NAMALWA (cell line): ENCODE measurements around the gene TOX3.

ENCODE experiments used
- DNase-seq: peaks from one replicate; pipeline ENCODE4 v3.0.0-alpha.2; 2015; ENCODE audit warnings: low spot score

Gene TOX3

DNA sequence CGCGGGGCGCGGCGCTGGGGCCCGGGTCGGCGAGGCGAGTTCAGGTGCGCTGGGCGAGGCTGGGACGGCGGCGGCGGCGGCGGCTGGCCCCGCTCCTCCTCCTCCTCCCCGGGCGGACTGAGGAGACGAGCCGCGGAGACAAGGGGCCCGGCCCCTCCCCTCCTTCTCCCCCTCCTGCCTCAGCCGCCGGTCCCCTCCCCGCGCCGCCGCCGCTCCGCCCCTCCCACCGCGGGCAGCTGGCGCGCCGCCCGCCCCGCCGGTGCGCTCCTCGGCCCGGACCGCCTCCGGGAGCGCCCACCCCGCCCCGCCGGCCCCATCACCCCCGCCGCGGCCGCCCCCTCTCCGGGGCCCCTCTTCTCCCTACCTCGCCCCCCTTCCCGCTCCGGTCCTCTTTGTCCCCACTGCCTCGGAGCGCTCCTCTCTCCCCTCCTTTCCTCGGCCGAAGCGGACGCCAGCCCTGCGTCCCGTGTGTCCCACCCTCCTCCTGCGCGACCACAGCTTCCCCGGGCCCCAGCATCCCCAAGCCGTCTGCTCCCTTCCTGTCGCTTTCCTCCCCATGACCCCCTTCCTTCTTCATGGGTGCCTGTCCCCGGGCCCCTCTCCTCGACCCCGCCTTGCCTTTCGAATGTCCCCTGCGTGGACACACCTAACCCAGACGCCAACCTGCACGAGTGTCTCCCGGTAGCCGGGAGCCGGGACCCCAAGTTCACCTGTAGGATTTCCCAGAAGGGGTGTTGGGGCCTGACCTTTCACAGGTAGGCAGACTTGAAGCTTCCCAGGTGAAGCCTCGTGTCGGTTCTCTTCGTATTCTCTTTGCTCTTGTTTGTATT lies at the start of gene TOX3:
TSS of gene TOX3 (minus strand) at position 140 of the 830 bp plus-strand sequence. CDS start 420 bp downstream, outside the sequence.
- no peak for DNase-seq

DNA sequence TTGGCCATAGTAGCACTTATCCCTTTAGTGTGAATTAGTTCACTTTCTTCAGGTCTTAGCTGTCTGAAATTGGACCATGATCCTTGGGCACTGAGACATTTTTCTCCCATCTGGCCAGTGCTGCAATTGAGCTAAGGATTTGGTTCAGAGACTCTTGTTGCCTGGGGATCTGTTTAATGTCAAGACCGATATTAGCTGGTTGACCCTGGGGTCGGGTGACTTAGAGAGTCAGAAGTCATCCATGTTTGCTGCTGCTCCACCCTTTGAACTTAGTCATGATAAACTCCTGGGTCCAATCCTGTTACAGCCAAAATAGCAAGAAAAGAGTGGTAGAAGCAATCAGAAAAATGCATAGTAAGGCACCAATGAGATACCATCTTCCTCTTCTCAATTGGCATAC lies 45.8 kb upstream of the TOX3 start:
- no peak for DNase-seq

GRCh38 chr16:52591934-52592592 lies 45.1 kb upstream of the TOX3 start:
- no peak for DNase-seq

DNA sequence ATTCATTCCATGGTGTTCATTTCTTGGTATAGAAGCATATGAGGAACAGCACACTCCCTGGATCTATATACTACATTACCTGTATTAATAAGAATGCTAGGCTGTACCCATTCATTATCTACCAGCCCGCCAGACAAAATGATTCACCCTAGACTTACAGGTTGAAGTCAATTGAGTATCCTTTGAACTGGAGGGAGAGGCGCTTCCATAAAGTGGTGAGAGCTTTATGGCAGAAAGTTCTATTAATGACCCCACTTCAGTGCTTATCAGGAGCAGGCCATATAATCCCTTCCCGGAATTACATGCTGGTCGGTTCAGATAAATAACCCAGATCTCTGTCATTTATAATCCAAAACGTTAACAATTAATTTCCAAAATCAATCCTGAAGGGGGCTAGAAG lies 44.5 kb upstream of the TOX3 start:
- DNase-seq = no peak

DNA sequence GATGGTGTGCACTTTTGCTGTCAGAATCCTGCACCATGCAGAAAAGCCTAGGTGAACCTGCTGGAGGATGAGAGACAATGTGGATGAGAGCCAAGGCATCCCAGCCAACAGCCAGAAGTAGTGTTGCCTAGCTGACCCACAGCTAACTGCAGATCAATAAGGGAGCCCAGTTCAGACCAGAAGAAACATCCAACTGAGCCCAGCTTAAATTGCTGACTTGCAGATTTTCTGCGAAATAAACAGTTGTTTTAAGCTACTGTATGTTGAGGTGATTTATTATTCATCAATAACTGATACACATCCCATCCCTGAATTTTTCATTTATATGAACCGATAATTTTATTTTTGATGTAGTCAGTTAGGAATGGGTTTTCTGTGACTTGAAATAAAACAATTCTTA lies 39.2 kb upstream of the TOX3 start:
- DNase-seq = no peak

DNA sequence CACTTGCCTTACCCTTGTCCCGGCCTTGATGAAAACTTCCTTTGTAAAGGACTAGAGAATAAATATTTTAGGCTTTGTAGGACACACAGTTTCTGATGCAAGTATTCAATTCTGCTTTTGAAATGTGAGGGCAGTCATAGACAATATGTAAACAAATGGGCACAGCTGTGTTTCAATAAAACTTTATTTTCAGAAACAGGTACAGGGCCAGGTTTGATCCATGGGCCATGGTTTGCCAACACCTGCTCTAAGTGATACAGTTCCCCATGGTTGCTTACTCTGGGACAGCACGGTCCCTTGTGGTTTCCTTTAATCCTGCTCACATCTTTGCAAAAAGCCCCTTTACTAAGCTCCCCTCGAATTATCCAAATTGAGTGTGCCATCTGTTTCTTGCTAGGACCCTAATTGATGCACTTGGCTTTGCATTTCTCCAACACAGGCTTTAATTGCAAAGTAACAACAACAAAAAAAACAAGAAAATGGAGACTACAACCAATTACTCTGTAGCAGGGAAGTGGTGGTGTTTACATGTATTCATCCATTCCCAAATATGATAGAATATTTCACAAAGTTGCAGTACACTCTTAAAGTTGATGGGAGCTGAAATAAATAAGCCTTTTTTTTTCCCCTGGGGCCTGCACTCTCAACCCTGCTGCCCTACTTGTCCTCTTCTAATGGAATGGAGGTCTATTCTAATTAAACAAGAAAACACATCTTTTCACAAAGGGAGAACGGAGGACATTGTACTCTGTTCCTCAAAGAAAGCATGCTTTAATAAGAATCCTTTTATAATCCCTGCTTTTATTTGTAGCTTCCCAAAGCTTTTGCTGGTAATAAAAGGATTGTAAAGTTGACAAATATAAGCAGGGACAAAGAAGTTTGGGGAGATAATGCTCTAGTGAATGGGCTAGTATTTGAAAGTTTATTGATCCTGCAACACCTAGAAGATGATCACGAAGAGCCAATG lies 37.7 kb upstream of the TOX3 start:
- DNase-seq = no peak

DNA sequence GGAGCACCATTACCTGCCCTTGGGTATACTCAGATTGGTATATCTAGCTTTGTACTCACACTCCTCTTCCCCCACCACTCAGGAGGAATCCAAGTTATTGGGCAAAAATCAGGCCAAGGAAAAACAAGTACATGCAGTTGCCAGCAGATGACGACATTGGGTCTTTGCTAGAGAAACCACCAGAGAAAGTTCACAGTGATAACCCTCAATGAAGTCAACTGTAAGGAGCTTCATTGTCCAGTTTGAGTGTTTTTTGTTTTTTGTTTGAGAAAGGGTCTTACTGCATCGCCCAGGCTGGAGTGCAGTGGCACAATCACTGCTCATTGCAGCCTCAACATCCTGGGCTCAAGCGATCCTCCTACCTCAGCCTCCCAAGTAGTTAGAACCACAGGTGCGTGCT lies 34.6 kb upstream of the TOX3 start:
- peak; percentile 6 for DNase-seq

DNA sequence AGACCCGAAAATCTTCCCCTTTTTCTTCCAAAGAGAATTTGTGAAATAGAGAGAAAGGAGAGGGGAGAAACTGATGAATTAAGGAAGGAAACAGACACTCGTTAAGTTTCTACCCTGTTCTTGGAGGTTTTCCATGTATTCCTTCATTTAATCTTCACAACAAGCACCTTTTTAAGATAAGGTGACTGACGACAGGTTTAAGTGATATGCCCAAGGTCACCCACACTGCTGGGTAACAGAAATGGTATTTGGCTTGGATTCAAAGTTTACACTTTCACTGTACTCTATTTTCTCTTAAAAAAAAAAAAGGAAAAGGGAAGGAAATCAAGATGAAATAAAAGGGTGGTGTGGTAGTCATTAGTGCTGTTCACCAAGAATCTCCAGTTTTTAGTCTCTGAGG lies 33.5 kb upstream of the TOX3 start:
- no peak for DNase-seq

DNA sequence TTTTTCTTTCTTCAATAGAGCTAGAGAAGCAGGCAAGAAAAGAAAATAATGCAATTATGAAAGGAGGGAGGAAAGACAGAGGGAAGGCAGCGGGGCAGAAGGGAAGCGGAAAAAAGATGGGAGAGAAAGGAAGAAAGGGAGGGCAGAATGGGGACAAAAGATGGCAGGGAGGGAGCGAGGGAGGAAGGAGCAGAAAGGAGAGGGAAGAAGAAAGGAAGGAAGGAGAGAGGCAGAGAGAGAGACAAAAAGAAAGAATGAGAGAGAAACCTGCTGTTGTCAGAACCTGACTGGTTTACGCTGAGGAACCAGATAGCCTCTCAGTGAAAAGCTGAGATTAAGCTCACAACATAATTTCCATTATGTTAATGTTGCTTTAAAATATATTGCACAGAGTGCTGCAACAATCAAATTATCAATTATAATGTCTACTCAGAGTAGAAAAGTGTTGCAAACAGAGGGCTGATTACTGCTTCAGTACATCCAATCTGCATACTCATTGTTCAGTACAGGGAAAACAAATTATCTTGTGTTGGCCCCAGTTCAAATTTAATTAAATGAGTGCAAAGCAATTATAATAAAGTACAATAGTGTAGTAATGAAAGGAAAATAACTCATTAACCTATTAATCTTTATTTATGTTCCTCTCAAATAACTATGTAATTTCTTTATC lies 32.0 kb upstream of the TOX3 start:
- no peak for DNase-seq

DNA sequence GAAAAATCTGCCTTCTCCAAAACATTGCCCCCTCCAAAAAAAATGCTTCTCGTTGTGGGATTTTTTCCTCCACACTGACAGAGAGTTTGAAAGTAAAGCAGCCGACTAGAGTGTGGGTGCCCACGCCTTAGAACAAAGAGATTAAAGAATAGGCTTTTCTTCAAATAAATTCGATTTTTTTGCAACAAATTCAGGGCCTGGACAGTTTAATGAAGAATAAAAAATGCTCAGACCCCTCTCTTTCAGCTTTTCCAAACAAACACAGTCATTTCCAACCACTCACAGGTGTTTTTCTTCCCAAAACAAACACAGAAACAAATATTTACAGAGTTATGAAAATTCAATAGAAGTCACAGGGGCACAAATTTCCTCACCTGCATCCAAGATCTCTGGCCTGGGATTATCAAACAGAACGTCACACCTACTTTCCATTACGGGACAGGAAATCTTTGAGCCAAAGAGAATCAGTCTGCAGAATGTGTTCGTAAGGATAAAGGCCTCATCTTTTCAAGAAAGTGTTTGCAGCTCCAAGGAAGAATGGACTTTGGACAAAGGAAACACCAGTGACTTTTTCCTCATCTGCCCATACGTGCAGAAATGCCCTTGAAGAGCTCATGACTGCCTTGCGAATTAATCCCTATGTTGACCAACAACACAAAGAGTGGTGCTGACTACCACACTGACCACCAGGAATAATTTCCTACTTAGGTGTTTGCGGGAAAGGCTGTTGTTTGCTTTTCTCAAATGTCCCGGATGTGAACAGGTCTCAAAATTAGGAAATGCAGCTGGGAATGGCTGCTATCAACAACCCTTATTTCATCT lies 31.3 kb upstream of the TOX3 start:
- DNase-seq = no peak

DNA sequence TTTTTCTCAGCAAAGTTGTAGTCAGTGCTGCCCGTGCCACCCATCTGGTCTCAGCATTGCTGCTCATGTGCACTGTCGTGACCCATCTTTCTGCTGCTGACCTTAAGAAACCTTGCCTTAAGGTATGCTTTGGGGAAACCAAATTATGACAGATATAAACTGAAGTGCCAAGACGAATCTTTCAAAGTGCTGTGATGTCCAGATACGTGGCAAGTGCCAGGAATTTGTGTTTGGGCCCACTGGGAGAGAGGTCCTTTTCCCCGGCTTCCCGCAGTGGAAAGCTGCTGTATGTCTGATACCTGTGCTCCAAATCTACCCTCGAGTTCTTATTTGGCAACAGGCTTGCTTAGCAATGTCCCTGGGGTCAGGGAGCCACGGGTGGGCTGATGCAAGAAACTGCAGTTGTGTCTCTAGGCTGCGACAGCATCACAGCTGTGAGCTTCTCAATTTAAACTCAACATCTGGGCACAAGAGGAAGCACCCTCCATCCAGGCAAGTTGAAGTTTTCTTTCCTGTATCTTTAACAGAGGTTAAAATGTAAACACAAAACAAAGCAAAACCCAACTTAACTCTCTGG lies 30.3 kb upstream of the TOX3 start:
- DNase-seq = peak; percentile 61

DNA sequence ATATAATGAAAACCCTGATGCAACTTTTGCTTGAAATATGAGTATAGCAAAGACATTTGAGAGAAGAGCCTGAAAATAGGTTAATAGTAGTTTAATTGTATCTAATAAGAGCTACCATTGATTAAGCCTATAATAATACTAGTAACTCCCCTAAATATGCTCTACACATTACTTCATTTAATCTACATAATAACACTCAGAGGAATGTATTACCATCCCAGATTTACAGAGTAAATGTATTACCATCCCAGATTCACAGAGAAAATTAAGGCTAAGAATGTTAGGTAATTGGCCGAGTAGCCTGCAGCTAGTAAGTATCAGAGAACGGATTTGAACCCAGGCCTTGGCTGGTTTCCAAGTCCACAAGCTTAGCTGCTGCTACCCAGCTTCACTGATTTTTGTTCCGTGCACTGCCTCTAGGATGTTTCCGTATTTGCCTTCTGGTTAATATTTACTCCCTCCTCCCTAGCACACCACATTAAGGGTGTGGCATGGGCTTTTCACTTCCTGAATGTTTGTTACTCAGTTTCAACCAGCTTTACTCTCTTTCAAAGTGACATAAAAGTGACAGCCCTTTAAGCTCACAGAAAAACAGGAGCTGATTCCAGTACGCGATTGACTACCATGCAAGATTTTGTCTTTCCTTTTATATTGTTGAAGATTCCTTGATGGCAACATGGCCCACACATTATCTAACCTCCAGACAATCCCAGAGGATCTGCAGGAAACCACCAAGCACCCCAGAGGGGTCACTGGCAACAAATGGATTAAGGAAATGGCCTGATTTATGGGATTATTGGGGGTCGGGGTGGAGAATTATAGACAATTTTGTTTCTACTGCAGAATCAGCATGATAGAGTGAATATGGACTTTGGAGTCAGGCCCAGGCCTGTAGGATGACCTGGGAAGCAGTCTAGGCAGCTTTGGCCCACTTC lies 26.7 kb upstream of the TOX3 start:
- no peak for DNase-seq

DNA sequence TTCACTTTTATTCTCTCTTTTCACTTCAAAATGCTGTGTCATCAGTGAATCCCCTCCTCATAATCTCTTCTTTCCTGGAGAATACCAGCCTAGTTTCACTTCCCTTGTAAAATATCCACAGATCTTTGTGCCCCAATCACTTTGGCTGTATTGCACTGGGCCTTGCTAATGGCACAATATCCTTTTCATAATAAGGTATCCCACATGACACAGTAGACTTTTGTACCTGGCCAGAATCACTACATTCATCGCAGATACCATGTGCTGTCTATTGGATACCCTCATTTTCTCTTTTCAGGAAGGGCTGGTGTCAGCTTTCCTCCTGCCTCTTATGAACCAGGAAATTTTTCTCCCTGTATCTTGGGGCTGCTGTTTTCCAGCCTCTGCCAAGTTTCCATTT lies 25.7 kb upstream of the TOX3 start:
- no peak for DNase-seq

DNA sequence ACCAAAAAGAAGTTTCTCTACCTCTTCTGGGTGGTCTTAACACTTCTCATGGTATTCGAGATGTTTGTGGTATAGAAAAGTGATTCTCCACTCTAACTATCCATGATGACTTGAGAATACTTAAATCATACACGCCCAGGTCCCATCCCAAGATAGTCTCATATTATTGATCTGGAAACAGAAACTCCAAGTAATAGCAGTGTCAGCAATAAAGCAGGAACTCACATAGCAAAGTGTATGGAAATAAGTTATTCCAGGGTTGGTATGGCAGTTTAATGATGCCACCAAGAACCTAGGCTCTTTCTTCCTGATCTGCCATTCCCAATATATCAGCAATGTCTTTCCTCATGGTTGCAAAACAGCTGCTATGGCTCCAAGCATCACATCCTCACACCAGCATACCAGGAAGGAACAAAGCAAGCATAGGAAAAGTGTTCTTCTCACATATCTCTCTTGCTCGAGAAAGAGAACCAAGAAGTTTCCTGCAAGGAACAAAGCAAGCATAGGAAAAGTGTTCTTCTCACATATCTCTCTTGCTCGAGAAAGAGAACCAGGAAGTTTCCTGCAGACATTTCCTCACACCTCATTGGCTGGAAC lies 23.6 kb upstream of the TOX3 start:
- peak; percentile 34 for DNase-seq

- no peak for DNase-seq
Measured at GRCh38 chr16:52569701-52570100, 22.8 kb upstream of the TOX3 start.

DNA sequence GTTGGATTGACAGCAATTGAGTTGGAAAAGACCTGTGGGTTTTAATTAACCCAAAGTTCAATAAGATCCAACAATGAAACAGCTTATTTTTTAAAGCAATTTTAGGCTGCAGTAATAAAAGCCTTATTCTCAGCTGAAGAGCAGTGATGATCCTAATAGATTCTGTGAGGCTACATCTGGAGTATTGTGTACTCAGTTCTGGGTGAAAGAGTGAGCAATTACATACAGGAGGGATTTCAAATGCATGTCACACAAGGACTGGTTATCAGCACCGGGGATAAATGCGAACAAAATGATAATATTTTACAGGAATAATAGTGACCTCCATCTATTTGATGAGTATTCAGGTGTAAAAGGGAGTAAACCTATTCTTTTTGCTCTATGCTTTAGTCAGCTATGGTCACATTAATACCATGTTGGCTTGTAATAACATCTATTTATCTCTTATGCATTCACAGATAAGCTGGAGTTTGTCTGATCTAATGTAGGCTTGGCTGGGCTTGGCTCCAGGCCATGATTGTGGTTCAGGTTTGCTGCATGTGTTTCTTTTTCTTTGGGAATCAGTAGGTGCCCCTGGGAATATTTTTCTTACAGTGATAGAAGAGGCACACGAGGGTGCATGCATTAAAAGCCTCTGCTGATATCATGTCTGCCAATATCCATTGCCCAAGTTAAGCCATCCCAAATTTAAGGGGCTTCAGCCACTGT lies 22.2 kb upstream of the TOX3 start:
- DNase-seq = no peak

DNA sequence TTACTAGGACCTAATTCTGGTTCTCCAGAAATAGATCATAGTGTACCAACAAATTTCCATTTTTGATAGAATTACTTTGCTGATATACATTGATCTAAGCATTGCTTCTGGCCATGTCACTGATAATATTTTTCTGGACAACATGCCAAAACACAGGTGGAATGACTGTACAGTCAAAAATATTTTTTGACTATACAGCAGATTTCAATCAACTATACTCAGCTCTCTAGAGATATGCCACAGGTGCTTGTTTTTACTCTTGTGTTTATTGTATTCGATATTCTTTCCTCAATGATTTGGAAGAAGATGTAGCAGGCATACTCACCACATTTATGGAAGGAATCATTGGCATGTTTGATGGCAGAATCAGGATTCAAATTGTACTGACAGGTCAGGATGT lies 21.6 kb upstream of the TOX3 start:
- DNase-seq = no peak

- no peak for DNase-seq
Measured at GRCh38 chr16:52567193-52567592, 20.2 kb upstream of the TOX3 start.
